Heart right ventricle (tissue), 16 donors: ENCODE measurements around the gene MPHOSPH8. TPM values are rescaled to one million over a fixed set of nuclear protein-coding genes. Genes with fewer than 3 reads are reported as not detected.
"Not testable (repeated sequence)": the region's sequence is repeated elsewhere in the genome, so short reads cannot be mapped to it uniquely, and the experiment has no call there.

Experiments used
- ATAC-seq, 8 donors: fragments of 200-7000 bp; cut with Tn5 transposase; one replicate each; pipeline ENCODE4 v1.9.1; 2020; ENCODE audit warnings: mild to moderate bottlenecking in 8 of 8, moderate library complexity in 8 of 8, moderate number of reproducible peaks in 1 of 8
- DNase-seq, 2 donors: peaks; one replicate each; pipeline ENCODE4 v3.0.0-alpha.2; 2020
- H3K27ac ChIP-seq, 10 donors: fragments of 200-600 bp; sonication (generic) in 2 of 10; one replicate each; pipeline versions ENCODE4 v1.5.0 to v1.8.0; 2020 to 2022; ENCODE audit warnings: mild to moderate bottlenecking in 3 of 10
- H3K27me3 ChIP-seq, 7 donors: fragments of 200-600 bp; one replicate each; pipeline ENCODE4 v1.8.0; 2021 to 2022; ENCODE audit warnings: mild to moderate bottlenecking in 2 of 7
- H3K36me3 ChIP-seq, 9 donors: fragments of 200-600 bp; sonication (generic) in 1 of 9; one replicate each; pipeline versions ENCODE4 v1.5.0 to v1.8.0; 2020 to 2022; ENCODE audit warnings: mild to moderate bottlenecking in 2 of 9
- H3K4me1 ChIP-seq, 9 donors: fragments of 200-600 bp; sonication (generic) in 1 of 9; one replicate each; pipeline versions ENCODE4 v1.5.0 to v1.8.0; 2020 to 2022; ENCODE audit warnings: mild to moderate bottlenecking in 4 of 9
- H3K4me3 ChIP-seq, 10 donors: fragments of 200-600 bp; sonication (generic) in 2 of 10; one replicate each; pipeline versions ENCODE4 v1.5.0 to v1.8.0; 2020 to 2022; ENCODE audit warnings: mild to moderate bottlenecking in 7 of 10, moderate library complexity in 2 of 10
- H3K9me3 ChIP-seq, 11 donors: fragments of 200-600 bp in 10 of 11; sonication (generic) in 2 of 11; one replicate each; pipeline versions ENCODE4 v1.5.0 to v1.8.0; 2013 to 2022; ENCODE audit warnings: mild to moderate bottlenecking in 2 of 11, control low read depth in 1 of 11, moderate library complexity in 1 of 11
- CTCF ChIP-seq, 9 donors: fragments of 200-600 bp; sonication (generic) in 2 of 9; IDR thresholded peaks; one replicate each; pipeline versions ENCODE4 v1.5.0 to v1.8.0; 2021 to 2022; ENCODE audit warnings: antibody characterized with exemption in 9 of 9, mild to moderate bottlenecking in 5 of 9, moderate library complexity in 1 of 9
- WGBS, 2 donors: extraction: QIAGEN DNeasy Blood & Tissue Kit; methylation state at CpG; one replicate each; pipeline ENCODE4 v1.1.7; 2013; ENCODE audit warnings: inconsistent platforms in 1 of 2; 5-methylcytosine and 5-hydroxymethylcytosine counted together
- intact Hi-C, 10 donors: fragments of 100-400 bp; cut with DNase I; formaldehyde crosslinking; loops; one replicate each; pipeline versions ENCODE4 v1.11.1 to v1.14.2; 2022
- polyA plus RNA-seq, 2 donors: library from polyadenylated mRNA; stranded (reverse); fragments of 200-250 nt; gene quantifications; one replicate each; pipeline ENCODE4 v1.2.3, GENCODE V29; 2013
- total RNA-seq, 10 donors: library from RNA; stranded (reverse); fragmentation: NEBNext Ultra II Directional in 3 of 10; extraction: Animal tissue kit (Norgen Biotek cat#: 25700) in 3 of 10; gene quantifications; one replicate each; pipeline versions ENCODE4 v1.2.1 to v1.2.4, GENCODE V29; 2021 to 2023
- donor health status: Arrhythmogenic right ventricular cardiomyopathy.
- donor health status: ischemic (EF 13 %, LVEDD 7.1; RV severe dilation, severe dysfunction).
- donor health status: healthy with polysubstance abuse.
- donor health status: DM: no; HTN: yes; CAD: no.
- donor health status: DM: no; HTN: no; CAD: no.
- donor health status: ischemic (EF 25% LVEDD 6.9; RV normal size, moderate dysfunction).
- donor health status: ischemic (EF 25% LVEDD 5.7; RV mildly dilated, moderate dysfunction).
- donor health status: healthy.
- donor health status: DM: yes; HTN: yes; CAD: no.
- donor health status: Ischemic cardiomyopathy.
- donor health status: ischemic (EF 35%, LVEDD 5.7; RV mildly dilated, moderate dysfunction).
- donor health status: nonischemic (EF 11% LVEDD 7.7; RV severe dilation, severe dysfunction).
- donor health status: DM: yes; HTN: yes; CAD: no.
- donor health status: PGD.
- donor health status: ischemic (EF 29% LVEDD 5.4; RV normal size, mild dysfunction).
- donor health status: nonischemic (EF 23%, LVEDD 6.1; RV moderate dilation, normal function).

MPHOSPH8 gene
- total and polyA plus RNA-seq, 12 donors, result 13.3 to 50.5 (median 31.0) TPM

- TF ChIP-seq CTCF (IDR thresholded peaks at IDR 0.05), result no peak
- intact Hi-C loops, result no loop called here
- H3K27ac ChIP-seq, result no peak overlapping the region
- ATAC-seq (no peak), DNase-seq (no peak)
- peaks cover 0 to 42% (median 0%) of the 10 kb centered on the region in 9 donors for H3K36me3 ChIP-seq
- H3K4me3 ChIP-seq, result no peak overlapping the region
- H3K27me3 ChIP-seq, result no peaks in the 10 kb centered on the region
- no peaks in the 10 kb centered on the region for H3K9me3 ChIP-seq
- 74 to 76% methylated on average over 1 of the region's 1 CpG for WGBS, 2 donors
- peaks cover 0 to 5% (median 0%) of the 10 kb centered on the region in 9 donors for H3K4me1 ChIP-seq
These were observed 62.0 kb downstream of the MPHOSPH8 start for GRCh38 chr13:19695428-19695827.

GRCh38 chr13:19695829-19696228 lies 62.4 kb downstream of the MPHOSPH8 start:
- Histone ChIP-seq H3K9me3 (no peaks in the 10 kb centered on the region), H3K27me3 (no peaks in the 10 kb centered on the region), H3K4me1 (peaks cover 0 to 5% (median 0%) of the 10 kb centered on the region in 9 donors), H3K27ac (no peak overlapping the region), H3K4me3 (no peak overlapping the region), H3K36me3 (peaks cover 0 to 41% (median 0%) of the 10 kb centered on the region in 9 donors)
- intact Hi-C loops, result no loop called here
- TF ChIP-seq CTCF (IDR thresholded peaks at IDR 0.05), result no peak
- DNase-seq, result no peak
- no peak for ATAC-seq
- 67 to 78% methylated on average over 3 of the region's 3 CpGs for WGBS, 2 donors

- H3K4me1 ChIP-seq, DNase-seq, H3K27ac ChIP-seq, intact Hi-C loops, H3K9me3 ChIP-seq, H3K27me3 ChIP-seq, ATAC-seq, H3K4me3 ChIP-seq: not testable (repeated sequence)
- H3K36me3 ChIP-seq, result peaks cover 0 to 39% (median 0%) of the 10 kb centered on the region in 9 donors
- WGBS, 2 donors, result 82 to 91% methylated on average over 3 of the region's 5 CpGs
These were observed 67.5 kb downstream of the MPHOSPH8 start for GRCh38 chr13:19700963-19701362.

- H3K4me1 ChIP-seq, H3K27ac ChIP-seq, H3K9me3 ChIP-seq, H3K27me3 ChIP-seq, ATAC-seq, H3K4me3 ChIP-seq, intact Hi-C loops, DNase-seq: not testable (repeated sequence)
- peaks cover 0 to 39% (median 0%) of the 10 kb centered on the region in 9 donors for H3K36me3 ChIP-seq
These were observed 68.2 kb downstream of the MPHOSPH8 start for GRCh38 chr13:19701619-19702018.

GRCh38 chr13:19704256-19704655 lies 70.8 kb downstream of the MPHOSPH8 start:
- H3K27ac ChIP-seq, intact Hi-C loops, H3K4me1 ChIP-seq, H3K4me3 ChIP-seq, H3K27me3 ChIP-seq, H3K9me3 ChIP-seq, DNase-seq, ATAC-seq: not testable (repeated sequence)
- H3K36me3 ChIP-seq, result peaks cover 0 to 31% (median 0%) of the 10 kb centered on the region in 9 donors
- WGBS, 2 donors, result 81 to 82% methylated on average over 6 of the region's 6 CpGs

GRCh38 chr13:19709039-19709438 lies 75.6 kb downstream of the MPHOSPH8 start:
- H3K4me3 ChIP-seq, intact Hi-C loops, H3K9me3 ChIP-seq, H3K27me3 ChIP-seq, DNase-seq, H3K27ac ChIP-seq, H3K4me1 ChIP-seq, ATAC-seq: not testable (repeated sequence)
- peaks cover 0 to 20% (median 0%) of the 10 kb centered on the region in 9 donors for H3K36me3 ChIP-seq
- 95 to 97% methylated on average over 1 of the region's 1 CpG for WGBS, 2 donors

- H3K36me3 ChIP-seq, result peaks cover 0 to 23% (median 0%) of the 10 kb centered on the region in 9 donors
- intact Hi-C loops, H3K4me3 ChIP-seq, H3K4me1 ChIP-seq, H3K9me3 ChIP-seq, ATAC-seq, H3K27ac ChIP-seq, DNase-seq, H3K27me3 ChIP-seq: not testable (repeated sequence)
These were observed 76.3 kb downstream of the MPHOSPH8 start for GRCh38 chr13:19709782-19710181.
